ENCODE results near the gene DRC7. TPM values are rescaled to one million over a fixed set of nuclear protein-coding genes. Genes with fewer than 3 reads are reported as not detected.

DRC7 gene
- total RNA-seq, 1 experiment from 2014 or later = not detected

DNA sequence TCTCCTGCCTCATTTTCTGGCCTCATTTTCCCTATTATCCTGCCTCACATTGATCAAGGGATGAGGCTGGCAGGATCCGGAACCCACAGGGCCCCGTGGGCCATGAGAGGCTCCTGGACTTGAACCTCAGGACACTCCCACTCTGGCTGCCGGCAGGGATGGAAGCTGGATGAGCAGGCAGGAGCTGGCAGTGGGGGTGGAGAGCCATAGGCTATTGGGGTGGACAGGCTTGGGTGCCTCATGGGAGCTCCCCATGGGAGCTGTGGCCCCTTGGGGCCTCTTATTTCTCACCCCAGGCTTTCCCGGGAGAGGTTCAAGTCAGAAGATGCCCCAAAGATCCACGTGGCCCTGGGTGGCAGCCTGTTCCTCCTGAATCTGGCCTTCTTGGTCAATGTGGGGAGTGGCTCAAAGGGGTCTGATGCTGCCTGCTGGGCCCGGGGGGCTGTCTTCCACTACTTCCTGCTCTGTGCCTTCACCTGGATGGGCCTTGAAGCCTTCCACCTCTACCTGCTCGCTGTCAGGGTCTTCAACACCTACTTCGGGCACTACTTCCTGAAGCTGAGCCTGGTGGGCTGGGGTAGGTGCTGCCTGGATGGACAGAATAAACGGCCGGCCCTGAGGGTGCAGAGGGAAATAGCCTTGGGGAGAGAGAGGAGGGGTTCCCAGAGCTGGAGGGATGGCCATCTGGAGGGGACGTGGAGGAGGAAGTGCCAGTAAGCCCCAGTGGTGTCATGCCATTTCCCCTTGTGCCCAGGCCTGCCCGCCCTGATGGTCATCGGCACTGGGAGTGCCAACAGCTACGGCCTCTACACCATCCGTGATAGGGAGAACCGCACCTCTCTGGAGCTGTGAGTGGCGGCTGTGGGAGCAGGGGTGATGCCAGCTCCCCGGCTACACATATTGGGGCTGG is 10.7 kb upstream of the DRC7 start:
- Mint-ChIP-seq H3K4me1 (peaks cover 13% of the 10 kb centered on the region), H3K27me3 (ENCODE audit: low read depth) (no peaks in the 10 kb centered on the region; the same call in 1 of the 2 replicates), H3K27ac (no peak overlapping the region), H3K4me3 (no peak overlapping the region), H3K36me3 (no peaks in the 10 kb centered on the region), H3K9me3 (no peaks in the 10 kb centered on the region)
- DNase-seq (ENCODE audit: low spot score) = no peak
- no peak for TF ChIP-seq EMX1 (CRISPR knock-in tag; IDR thresholded peaks at IDR 0.05)
- POLR2A ChIA-PET = interaction anchor here (1.2 kb wide), 1 partner anchor 51 kb away, joined by 4 read pairs; the partner anchor contains the start of gene KATNB1
- no peak for ATAC-seq
- CTCF ChIA-PET = interaction anchor here (0.6 to 1.8 kb wide), 2 partner anchors 16 to 19 kb away, joined by 3 to 5 read pairs; partner anchors contain the start of gene ADGRG3

DNA sequence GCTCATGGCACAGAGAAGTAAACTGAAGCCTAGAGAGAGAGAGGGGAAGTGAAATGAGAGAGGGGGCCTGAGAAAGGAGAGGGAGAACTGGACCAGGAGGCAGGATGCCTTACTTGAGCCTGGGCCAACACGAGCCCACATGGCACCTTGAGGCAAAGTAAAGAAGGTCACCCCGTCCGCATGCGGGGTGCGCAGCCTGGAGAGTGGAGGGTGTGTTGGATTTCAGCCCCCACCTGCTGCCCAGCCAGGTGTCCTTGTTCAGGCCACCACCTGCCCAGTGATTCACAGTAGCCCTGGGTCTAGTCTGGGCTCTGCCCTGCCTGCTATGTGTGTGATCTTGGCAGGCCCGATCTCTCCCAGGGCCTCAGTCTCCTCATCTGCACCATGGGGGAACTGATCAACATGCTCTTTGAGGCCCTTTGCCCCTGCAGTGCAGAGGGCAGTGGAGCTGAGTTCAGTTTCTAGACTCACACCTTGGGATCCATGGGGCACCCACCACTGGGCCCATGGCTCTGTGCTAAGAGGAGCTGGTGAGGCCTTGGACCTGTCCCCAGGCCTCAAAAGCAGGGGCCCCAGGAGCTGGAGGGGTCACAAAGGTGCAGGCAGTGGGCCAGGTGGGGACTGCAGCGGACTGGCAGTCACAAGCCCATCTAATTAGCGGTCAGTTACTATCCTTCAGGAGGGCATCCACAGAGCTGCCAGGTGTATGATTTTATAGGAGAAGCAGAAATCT is 9.8 kb upstream of the DRC7 start:
- H3K4me1 Mint-ChIP-seq = peaks cover 17% of the 10 kb centered on the region
- ATAC-seq (no peak), DNase-seq (ENCODE audit: low spot score) (no peak)
- CTCF ChIA-PET = interaction anchor here (1.8 kb wide), 1 partner anchor 17 kb away, joined by 5 read pairs; the partner anchor contains the start of gene ADGRG3
- H3K9me3 Mint-ChIP-seq = no peaks in the 10 kb centered on the region
- H3K27ac Mint-ChIP-seq = no peak overlapping the region
- H3K4me3 Mint-ChIP-seq = no peak overlapping the region
- no peaks in the 10 kb centered on the region for H3K36me3 Mint-ChIP-seq
- TF ChIP-seq ZNF219 (CRISPR knock-in tag; IDR thresholded peaks at IDR 0.05; ENCODE audit: borderline replicate concordance) (no peak), ZNF423 (CRISPR knock-in tag; IDR thresholded peaks at IDR 0.05) (no peak), KAT7 (CRISPR knock-in tag; IDR thresholded peaks at IDR 0.05; ENCODE audit: borderline replicate concordance) (no peak), RORB (CRISPR knock-in tag; IDR thresholded peaks at IDR 0.05) (no peak)
- POLR2A ChIA-PET = no interaction called here
- no peaks in the 10 kb centered on the region; the same call in 1 of the 2 replicates for H3K27me3 Mint-ChIP-seq (ENCODE audit: low read depth)

DNA sequence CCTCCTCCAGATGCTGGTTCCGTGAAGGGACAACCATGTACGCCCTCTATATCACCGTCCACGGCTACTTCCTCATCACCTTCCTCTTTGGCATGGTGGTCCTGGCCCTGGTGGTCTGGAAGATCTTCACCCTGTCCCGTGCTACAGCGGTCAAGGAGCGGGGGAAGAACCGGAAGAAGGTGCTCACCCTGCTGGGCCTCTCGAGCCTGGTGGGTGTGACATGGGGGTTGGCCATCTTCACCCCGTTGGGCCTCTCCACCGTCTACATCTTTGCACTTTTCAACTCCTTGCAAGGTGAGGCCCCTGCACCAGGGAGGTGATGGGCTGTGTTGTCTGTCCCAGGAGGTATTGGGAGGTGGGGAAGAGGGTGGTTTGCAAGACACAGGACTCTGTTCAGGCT is 9.0 kb upstream of the DRC7 start:
- no peaks in the 10 kb centered on the region for H3K9me3 Mint-ChIP-seq
- DNase-seq (ENCODE audit: low spot score) (no peak), ATAC-seq (no peak)
- H3K27ac Mint-ChIP-seq = no peak overlapping the region
- POLR2A ChIA-PET = interaction anchor here (0.6 kb wide), 1 partner anchor 435 kb away, joined by 4 read pairs; no protein-coding TSS in a partner anchor
- TF ChIP-seq OVOL2 (CRISPR knock-in tag; IDR thresholded peaks at IDR 0.05; ENCODE audit: borderline replicate concordance) = no peak
- TF ChIP-seq, protein P1, sequence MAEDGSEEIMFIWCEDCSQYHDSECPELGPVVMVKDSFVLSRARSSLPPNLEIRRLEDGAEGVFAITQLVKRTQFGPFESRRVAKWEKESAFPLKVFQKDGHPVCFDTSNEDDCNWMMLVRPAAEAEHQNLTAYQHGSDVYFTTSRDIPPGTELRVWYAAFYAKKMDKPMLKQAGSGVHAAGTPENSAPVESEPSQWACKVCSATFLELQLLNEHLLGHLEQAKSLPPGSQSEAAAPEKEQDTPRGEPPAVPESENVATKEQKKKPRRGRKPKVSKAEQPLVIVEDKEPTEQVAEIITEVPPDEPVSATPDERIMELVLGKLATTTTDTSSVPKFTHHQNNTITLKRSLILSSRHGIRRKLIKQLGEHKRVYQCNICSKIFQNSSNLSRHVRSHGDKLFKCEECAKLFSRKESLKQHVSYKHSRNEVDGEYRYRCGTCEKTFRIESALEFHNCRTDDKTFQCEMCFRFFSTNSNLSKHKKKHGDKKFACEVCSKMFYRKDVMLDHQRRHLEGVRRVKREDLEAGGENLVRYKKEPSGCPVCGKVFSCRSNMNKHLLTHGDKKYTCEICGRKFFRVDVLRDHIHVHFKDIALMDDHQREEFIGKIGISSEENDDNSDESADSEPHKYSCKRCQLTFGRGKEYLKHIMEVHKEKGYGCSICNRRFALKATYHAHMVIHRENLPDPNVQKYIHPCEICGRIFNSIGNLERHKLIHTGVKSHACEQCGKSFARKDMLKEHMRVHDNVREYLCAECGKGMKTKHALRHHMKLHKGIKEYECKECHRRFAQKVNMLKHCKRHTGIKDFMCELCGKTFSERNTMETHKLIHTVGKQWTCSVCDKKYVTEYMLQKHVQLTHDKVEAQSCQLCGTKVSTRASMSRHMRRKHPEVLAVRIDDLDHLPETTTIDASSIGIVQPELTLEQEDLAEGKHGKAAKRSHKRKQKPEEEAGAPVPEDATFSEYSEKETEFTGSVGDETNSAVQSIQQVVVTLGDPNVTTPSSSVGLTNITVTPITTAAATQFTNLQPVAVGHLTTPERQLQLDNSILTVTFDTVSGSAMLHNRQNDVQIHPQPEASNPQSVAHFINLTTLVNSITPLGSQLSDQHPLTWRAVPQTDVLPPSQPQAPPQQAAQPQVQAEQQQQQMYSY (CRISPR knock-in tag; IDR thresholded peaks at IDR 0.05) = no peak
- TF ChIP-seq, protein P2, sequence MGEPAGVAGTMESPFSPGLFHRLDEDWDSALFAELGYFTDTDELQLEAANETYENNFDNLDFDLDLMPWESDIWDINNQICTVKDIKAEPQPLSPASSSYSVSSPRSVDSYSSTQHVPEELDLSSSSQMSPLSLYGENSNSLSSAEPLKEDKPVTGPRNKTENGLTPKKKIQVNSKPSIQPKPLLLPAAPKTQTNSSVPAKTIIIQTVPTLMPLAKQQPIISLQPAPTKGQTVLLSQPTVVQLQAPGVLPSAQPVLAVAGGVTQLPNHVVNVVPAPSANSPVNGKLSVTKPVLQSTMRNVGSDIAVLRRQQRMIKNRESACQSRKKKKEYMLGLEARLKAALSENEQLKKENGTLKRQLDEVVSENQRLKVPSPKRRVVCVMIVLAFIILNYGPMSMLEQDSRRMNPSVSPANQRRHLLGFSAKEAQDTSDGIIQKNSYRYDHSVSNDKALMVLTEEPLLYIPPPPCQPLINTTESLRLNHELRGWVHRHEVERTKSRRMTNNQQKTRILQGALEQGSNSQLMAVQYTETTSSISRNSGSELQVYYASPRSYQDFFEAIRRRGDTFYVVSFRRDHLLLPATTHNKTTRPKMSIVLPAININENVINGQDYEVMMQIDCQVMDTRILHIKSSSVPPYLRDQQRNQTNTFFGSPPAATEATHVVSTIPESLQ (CRISPR knock-in tag; IDR thresholded peaks at IDR 0.05) = no peak
- H3K4me3 Mint-ChIP-seq = no peak overlapping the region
- CTCF ChIA-PET = no interaction called here
- no peaks in the 10 kb centered on the region for H3K36me3 Mint-ChIP-seq
- H3K4me1 Mint-ChIP-seq = peaks cover 17% of the 10 kb centered on the region
- H3K27me3 Mint-ChIP-seq (ENCODE audit: low read depth) = no peaks in the 10 kb centered on the region; the same call in 1 of the 2 replicates

DNA sequence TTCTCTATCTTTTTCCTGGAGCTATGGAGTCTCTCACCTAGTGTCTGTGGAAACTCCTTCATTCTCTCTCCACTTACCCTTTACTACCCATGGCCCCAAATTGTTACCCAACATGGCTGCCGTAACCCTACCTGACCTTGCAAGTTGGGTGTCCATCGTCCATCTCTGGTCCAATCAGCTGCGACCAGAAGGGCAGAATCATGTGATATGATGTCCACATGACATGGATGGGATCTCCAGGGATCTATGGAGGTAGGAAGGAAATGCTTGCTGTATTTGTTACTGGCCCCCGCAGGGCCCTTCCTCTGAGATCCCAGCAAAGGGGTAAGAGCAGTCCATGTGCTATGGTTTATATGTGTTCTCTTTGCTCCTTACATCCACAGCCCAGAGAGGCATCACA is 8.0 kb upstream of the DRC7 start:
- Mint-ChIP-seq H3K4me3 (no peak overlapping the region), H3K4me1 (peaks cover 17% of the 10 kb centered on the region), H3K36me3 (no peaks in the 10 kb centered on the region), H3K27me3 (ENCODE audit: low read depth) (no peaks in the 10 kb centered on the region; the same call in 1 of the 2 replicates), H3K9me3 (no peaks in the 10 kb centered on the region), H3K27ac (no peak overlapping the region)
- POLR2A ChIA-PET = no interaction called here
- CTCF ChIA-PET = interaction anchor here (1.3 kb wide), 1 partner anchor 95 kb away, joined by 3 read pairs; no protein-coding TSS in a partner anchor
- no peak for ATAC-seq
- TF ChIP-seq ZNF671 (CRISPR knock-in tag; IDR thresholded peaks at IDR 0.05) = no peak
- TF ChIP-seq, protein P3, sequence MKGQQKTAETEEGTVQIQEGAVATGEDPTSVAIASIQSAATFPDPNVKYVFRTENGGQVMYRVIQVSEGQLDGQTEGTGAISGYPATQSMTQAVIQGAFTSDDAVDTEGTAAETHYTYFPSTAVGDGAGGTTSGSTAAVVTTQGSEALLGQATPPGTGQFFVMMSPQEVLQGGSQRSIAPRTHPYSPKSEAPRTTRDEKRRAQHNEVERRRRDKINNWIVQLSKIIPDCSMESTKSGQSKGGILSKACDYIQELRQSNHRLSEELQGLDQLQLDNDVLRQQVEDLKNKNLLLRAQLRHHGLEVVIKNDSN (CRISPR knock-in tag; IDR thresholded peaks at IDR 0.05) = peak; percentile 64; the same call in 1 of the 2 replicates
- no peak for DNase-seq (ENCODE audit: low spot score)

Data from WTC11 (cell line).